GM18499 (cell line): Measurements from ENCODE around the gene C3orf22.

Experiments
- ATAC-seq: cut with Tn5 transposase; IDR thresholded peaks from one replicate; pipeline ENCODE4 v1.9.1; 2021; ENCODE audit warnings: moderate number of reproducible peaks; ENCODE audit not compliant: insufficient read depth, unreplicated experiment

Gene C3orf22

GRCh38 chr3:126516152-126516935, 42.4 kb downstream of the C3orf22 start:
- ATAC-seq = no peak

- no peak for ATAC-seq
These were observed 43.5 kb downstream of the C3orf22 start for GRCh38 chr3:126515066-126515706.

GRCh38 chr3:126514161-126514560, 44.6 kb downstream of the C3orf22 start:
- ATAC-seq = no peak

GRCh38 chr3:126512916-126513650, 45.6 kb downstream of the C3orf22 start:
- ATAC-seq = no peak

GRCh38 chr3:126512026-126512425, 46.7 kb downstream of the C3orf22 start:
- ATAC-seq = no peak

GRCh38 chr3:126511291-126511690, 47.4 kb downstream of the C3orf22 start:
- no peak for ATAC-seq

GRCh38 chr3:126510308-126510910, 48.3 kb downstream of the C3orf22 start:
- ATAC-seq = no peak

- no peak for ATAC-seq
These were observed 49.0 kb downstream of the C3orf22 start for GRCh38 chr3:126509597-126510307.

GRCh38 chr3:126508564-126508964, 50.2 kb downstream of the C3orf22 start:
- no peak for ATAC-seq

GRCh38 chr3:126507886-126508285, 50.8 kb downstream of the C3orf22 start:
- ATAC-seq = no peak

- no peak for ATAC-seq
These were observed 55.0 kb downstream of the C3orf22 start for GRCh38 chr3:126503701-126504100.

- ATAC-seq = no peak
These were observed 56.1 kb downstream of the C3orf22 start for GRCh38 chr3:126502656-126503055.

GRCh38 chr3:126501736-126502135, 57.0 kb downstream of the C3orf22 start:
- no peak for ATAC-seq

GRCh38 chr3:126501054-126501453, 57.7 kb downstream of the C3orf22 start:
- ATAC-seq = no peak

- ATAC-seq = no peak
These were observed 58.7 kb downstream of the C3orf22 start for GRCh38 chr3:126500016-126500415.
